ENCODE results near the gene GLRX. TPM values are rescaled to one million over a fixed set of nuclear protein-coding genes. Genes with fewer than 3 reads are reported as not detected.
"Not testable (repeated sequence)": the region's sequence is repeated elsewhere in the genome, so short reads cannot be mapped to it uniquely, and the experiment has no call there.

GLRX gene
- polyA plus RNA-seq, 3 donors = 386 to 603 (median 555) TPM

DNA sequence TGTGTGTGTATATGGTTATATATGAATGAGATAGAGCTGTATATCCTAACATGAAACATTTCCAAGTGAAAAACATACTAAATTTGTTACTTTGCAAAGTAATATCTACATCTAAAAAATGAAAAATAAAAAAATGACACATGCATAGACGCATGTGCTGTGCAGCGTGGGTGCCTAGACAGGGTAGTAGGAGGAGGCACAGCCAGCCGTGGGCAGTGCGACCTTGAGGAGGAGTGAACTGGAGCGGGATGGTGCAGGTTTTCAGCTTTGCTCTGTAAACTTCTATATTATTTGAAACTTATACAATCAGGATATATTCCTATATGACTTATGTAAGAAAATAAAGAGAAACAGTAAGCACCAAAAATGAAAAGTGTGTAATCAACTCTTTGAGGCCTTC lies 15.0 kb upstream of the GLRX start:
- Mint-ChIP-seq H3K27ac (no peak overlapping the region), H3K4me1 (peaks cover 84% of the 10 kb centered on the region), H3K4me3 (no peak overlapping the region), H3K36me3 (no peaks in the 10 kb centered on the region), H3K9me3 (no peaks in the 10 kb centered on the region), H3K27me3 (ENCODE audit: low read depth in 3 of 3) (peaks cover 0 to 3% (median 0%) of the 10 kb centered on the region in 3 donors)
- no peak for TF ChIP-seq CTCF (IDR thresholded peaks at IDR 0.05)
- peaks cover 80 to 81% of the 10 kb centered on the region in 2 donors for H3K4me1 ChIP-seq (ENCODE audit: control insufficient read depth in 1 of 2, insufficient read depth in 2 of 2, low read length in 2 of 2)
- H3K9me3 ChIP-seq (replicated peaks in 1 of 2; ENCODE audit: control insufficient read depth in 1 of 2, insufficient read depth in 1 of 2, low read length in 2 of 2) = no peaks in the 10 kb centered on the region
- no CpG with 5 or more reads among the region's 5 CpGs for WGBS (ENCODE audit: insufficient coverage)
- H3K79me2 ChIP-seq (ENCODE audit: insufficient read depth, low read length) = peaks cover 8% of the 10 kb centered on the region
- H3K4me3 ChIP-seq (replicated peaks in 1 of 3; ENCODE audit: low read depth in 2 of 3, low read length in 3 of 3) = no peak overlapping the region
- H3K4me2 ChIP-seq (replicated peaks; ENCODE audit: extremely low read depth, low read length, poor library complexity, severe bottlenecking) = no peak overlapping the region
- no peak overlapping the region for H3K27ac ChIP-seq (ENCODE audit: low read depth in 1 of 2, low read length in 2 of 2)
- H3K36me3 ChIP-seq (replicated peaks in 1 of 2; ENCODE audit: control insufficient read depth in 1 of 2, insufficient read depth in 2 of 2, low read length in 2 of 2) = no peaks in the 10 kb centered on the region
- H3K9ac ChIP-seq (ENCODE audit: insufficient read depth, low read length, poor library complexity, severe bottlenecking) = no peak overlapping the region
- no peak overlapping the region for H2AFZ ChIP-seq (ENCODE audit: insufficient read depth, low read depth, low read length, poor library complexity, severe bottlenecking)
- no peaks in the 10 kb centered on the region for H3K27me3 ChIP-seq (ENCODE audit: control insufficient read depth in 2 of 2, insufficient read depth in 2 of 2, low read length in 2 of 2)
- intact Hi-C loops (cut with micrococcal nuclease) = no loop called here
- no peak for DNase-seq
- no peaks in the 10 kb centered on the region for H4K20me1 ChIP-seq (ENCODE audit: insufficient read depth, low read length)

DNA sequence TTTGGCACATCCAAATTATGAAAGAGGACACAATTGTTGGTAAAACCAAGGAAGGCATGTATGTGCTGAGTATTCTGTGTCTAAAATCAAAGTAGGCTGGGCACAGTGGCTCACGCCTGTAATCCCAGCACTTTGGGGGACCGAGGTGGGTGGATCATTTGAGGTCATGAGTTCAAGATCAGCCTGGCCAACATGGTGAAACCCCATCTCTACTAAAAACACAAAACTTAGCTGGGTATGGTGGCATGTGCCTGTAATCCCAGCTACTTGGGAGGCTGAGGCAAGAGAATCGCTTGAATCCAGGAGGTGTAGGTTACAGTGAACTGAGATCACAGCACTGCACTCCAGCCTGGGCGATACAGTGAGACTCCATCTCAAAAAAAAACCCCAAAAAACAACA lies 14.4 kb upstream of the GLRX start:
- H3K4me1 Mint-ChIP-seq = peaks cover 84% of the 10 kb centered on the region

More for the DNA sequence above, 14.4 kb upstream of the GLRX start:
- H4K20me1 ChIP-seq (ENCODE audit: insufficient read depth, low read length); H3K36me3 Mint-ChIP-seq; H3K9me3 ChIP-seq (replicated peaks in 1 of 2; ENCODE audit: control insufficient read depth in 1 of 2, insufficient read depth in 1 of 2, low read length in 2 of 2); H3K27me3 ChIP-seq (ENCODE audit: control insufficient read depth in 2 of 2, insufficient read depth in 2 of 2, low read length in 2 of 2); H3K9ac ChIP-seq (ENCODE audit: insufficient read depth, low read length, poor library complexity, severe bottlenecking); intact Hi-C loops (cut with micrococcal nuclease); H3K9me3 Mint-ChIP-seq; H3K27me3 Mint-ChIP-seq (ENCODE audit: low read depth in 3 of 3); DNase-seq; H3K4me3 Mint-ChIP-seq; H3K36me3 ChIP-seq (replicated peaks in 1 of 2; ENCODE audit: control insufficient read depth in 1 of 2, insufficient read depth in 2 of 2, low read length in 2 of 2); H3K79me2 ChIP-seq (ENCODE audit: insufficient read depth, low read length); H2AFZ ChIP-seq (ENCODE audit: insufficient read depth, low read depth, low read length, poor library complexity, severe bottlenecking): not testable (repeated sequence)
- peaks cover 79 to 80% of the 10 kb centered on the region in 2 donors for H3K4me1 ChIP-seq (ENCODE audit: control insufficient read depth in 1 of 2, insufficient read depth in 2 of 2, low read length in 2 of 2)
- peak overlapping the region; percentile 84 for H3K4me2 ChIP-seq (replicated peaks; ENCODE audit: extremely low read depth, low read length, poor library complexity, severe bottlenecking)
- peak overlapping the region in 1 of 3 experiments; percentile 79 for H3K4me3 ChIP-seq (replicated peaks in 1 of 3; ENCODE audit: low read depth in 2 of 3, low read length in 3 of 3)
- WGBS (ENCODE audit: insufficient coverage) = no CpG with 5 or more reads among the region's 4 CpGs
- H3K27ac ChIP-seq (ENCODE audit: low read depth in 1 of 2, low read length in 2 of 2) = peak overlapping the region in 1 of 2 donors; percentile 89
- peak overlapping the region; percentile 96 to 99 (median 98) for H3K27ac Mint-ChIP-seq

All from CD14-positive monocyte (primary cell).